Measurements from ENCODE around the gene TBX20.
"Not testable (repeated sequence)": the region's sequence is repeated elsewhere in the genome, so short reads cannot be mapped to it uniquely, and the experiment has no call there.

DNA sequence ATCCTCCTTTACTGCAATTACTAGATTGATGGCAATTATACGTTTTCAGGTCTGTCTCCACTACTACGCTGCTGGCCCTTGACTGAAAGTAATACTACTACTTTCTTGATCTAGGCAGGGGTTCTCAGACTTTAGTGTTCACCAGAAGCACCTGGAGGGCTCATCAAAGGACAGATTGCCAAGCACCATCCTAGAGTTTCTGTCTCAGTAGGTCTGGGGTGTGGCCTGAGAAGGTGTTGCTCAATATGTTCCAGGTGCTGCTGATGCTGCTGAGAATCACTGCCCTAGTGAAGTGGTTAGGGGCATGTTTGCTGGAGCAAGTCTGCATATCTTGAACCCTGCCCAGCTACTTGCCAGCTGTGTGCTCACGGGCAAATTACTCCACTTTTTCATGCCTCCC is 37.9 kb downstream of the TBX20 start:
- not testable (repeated sequence) for TF ChIP-seq ZNF136 (CRISPR knock-in tag; IDR thresholded peaks at IDR 0.05; ENCODE audit: low read depth); POLR2A (IDR thresholded peaks at IDR 0.05; ENCODE audit: insufficient read depth in 1 of 2, low read depth in 2 of 2, low read length in 2 of 2); FIP1L1 (IDR thresholded peaks at IDR 0.05; ENCODE audit: borderline replicate concordance, insufficient read depth, low read depth, low read length); ZNF431 (CRISPR knock-in tag; IDR thresholded peaks at IDR 0.05; ENCODE audit: borderline replicate concordance, low read depth); RNF2 (conservative IDR thresholded peaks at IDR 0.05; ENCODE audit: low read depth); EP300 (IDR thresholded peaks at IDR 0.05; ENCODE audit: low read depth in 2 of 2, low read length in 2 of 2); EP300 (CRISPR knock-in tag; IDR thresholded peaks at IDR 0.05; ENCODE audit: borderline replicate concordance); GTF2F1 (IDR thresholded peaks at IDR 0.05; ENCODE audit: low read length); ONECUT2 (CRISPR knock-in tag; IDR thresholded peaks at IDR 0.05); ZBTB21 (CRISPR knock-in tag; IDR thresholded peaks at IDR 0.05)
- TF ChIP-seq, protein P1, sequence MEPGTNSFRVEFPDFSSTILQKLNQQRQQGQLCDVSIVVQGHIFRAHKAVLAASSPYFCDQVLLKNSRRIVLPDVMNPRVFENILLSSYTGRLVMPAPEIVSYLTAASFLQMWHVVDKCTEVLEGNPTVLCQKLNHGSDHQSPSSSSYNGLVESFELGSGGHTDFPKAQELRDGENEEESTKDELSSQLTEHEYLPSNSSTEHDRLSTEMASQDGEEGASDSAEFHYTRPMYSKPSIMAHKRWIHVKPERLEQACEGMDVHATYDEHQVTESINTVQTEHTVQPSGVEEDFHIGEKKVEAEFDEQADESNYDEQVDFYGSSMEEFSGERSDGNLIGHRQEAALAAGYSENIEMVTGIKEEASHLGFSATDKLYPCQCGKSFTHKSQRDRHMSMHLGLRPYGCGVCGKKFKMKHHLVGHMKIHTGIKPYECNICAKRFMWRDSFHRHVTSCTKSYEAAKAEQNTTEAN (CRISPR knock-in tag; conservative IDR thresholded peaks at IDR 0.05) = not testable (repeated sequence)
- TF ChIP-seq, protein P2, sequence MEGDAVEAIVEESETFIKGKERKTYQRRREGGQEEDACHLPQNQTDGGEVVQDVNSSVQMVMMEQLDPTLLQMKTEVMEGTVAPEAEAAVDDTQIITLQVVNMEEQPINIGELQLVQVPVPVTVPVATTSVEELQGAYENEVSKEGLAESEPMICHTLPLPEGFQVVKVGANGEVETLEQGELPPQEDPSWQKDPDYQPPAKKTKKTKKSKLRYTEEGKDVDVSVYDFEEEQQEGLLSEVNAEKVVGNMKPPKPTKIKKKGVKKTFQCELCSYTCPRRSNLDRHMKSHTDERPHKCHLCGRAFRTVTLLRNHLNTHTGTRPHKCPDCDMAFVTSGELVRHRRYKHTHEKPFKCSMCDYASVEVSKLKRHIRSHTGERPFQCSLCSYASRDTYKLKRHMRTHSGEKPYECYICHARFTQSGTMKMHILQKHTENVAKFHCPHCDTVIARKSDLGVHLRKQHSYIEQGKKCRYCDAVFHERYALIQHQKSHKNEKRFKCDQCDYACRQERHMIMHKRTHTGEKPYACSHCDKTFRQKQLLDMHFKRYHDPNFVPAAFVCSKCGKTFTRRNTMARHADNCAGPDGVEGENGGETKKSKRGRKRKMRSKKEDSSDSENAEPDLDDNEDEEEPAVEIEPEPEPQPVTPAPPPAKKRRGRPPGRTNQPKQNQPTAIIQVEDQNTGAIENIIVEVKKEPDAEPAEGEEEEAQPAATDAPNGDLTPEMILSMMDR (CRISPR knock-in tag; IDR thresholded peaks at IDR 0.05) = not testable (repeated sequence)
- TF ChIP-seq, protein P3, sequence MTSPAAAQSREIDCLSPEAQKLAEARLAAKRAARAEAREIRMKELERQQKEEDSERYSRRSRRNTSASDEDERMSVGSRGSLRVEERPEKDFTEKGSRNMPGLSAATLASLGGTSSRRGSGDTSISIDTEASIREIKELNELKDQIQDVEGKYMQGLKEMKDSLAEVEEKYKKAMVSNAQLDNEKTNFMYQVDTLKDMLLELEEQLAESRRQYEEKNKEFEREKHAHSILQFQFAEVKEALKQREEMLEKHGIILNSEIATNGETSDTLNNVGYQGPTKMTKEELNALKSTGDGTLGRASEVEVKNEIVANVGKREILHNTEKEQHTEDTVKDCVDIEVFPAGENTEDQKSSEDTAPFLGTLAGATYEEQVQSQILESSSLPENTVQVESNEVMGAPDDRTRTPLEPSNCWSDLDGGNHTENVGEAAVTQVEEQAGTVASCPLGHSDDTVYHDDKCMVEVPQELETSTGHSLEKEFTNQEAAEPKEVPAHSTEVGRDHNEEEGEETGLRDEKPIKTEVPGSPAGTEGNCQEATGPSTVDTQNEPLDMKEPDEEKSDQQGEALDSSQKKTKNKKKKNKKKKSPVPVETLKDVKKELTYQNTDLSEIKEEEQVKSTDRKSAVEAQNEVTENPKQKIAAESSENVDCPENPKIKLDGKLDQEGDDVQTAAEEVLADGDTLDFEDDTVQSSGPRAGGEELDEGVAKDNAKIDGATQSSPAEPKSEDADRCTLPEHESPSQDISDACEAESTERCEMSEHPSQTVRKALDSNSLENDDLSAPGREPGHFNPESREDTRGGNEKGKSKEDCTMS (CRISPR knock-in tag; conservative IDR thresholded peaks at IDR 0.05) = not testable (repeated sequence)
- TF ChIP-seq, protein P4, sequence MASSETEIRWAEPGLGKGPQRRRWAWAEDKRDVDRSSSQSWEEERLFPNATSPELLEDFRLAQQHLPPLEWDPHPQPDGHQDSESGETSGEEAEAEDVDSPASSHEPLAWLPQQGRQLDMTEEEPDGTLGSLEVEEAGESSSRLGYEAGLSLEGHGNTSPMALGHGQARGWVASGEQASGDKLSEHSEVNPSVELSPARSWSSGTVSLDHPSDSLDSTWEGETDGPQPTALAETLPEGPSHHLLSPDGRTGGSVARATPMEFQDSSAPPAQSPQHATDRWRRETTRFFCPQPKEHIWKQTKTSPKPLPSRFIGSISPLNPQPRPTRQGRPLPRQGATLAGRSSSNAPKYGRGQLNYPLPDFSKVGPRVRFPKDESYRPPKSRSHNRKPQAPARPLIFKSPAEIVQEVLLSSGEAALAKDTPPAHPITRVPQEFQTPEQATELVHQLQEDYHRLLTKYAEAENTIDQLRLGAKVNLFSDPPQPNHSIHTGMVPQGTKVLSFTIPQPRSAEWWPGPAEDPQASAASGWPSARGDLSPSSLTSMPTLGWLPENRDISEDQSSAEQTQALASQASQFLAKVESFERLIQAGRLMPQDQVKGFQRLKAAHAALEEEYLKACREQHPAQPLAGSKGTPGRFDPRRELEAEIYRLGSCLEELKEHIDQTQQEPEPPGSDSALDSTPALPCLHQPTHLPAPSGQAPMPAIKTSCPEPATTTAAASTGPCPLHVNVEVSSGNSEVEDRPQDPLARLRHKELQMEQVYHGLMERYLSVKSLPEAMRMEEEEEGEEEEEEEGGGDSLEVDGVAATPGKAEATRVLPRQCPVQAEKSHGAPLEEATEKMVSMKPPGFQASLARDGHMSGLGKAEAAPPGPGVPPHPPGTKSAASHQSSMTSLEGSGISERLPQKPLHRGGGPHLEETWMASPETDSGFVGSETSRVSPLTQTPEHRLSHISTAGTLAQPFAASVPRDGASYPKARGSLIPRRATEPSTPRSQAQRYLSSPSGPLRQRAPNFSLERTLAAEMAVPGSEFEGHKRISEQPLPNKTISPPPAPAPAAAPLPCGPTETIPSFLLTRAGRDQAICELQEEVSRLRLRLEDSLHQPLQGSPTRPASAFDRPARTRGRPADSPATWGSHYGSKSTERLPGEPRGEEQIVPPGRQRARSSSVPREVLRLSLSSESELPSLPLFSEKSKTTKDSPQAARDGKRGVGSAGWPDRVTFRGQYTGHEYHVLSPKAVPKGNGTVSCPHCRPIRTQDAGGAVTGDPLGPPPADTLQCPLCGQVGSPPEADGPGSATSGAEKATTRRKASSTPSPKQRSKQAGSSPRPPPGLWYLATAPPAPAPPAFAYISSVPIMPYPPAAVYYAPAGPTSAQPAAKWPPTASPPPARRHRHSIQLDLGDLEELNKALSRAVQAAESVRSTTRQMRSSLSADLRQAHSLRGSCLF (CRISPR knock-in tag; IDR thresholded peaks at IDR 0.05; ENCODE audit: borderline replicate concordance) = not testable (repeated sequence)
